Peyer's patch (tissue), 4 donors: ENCODE measurements around the gene C1orf198. TPM values are rescaled to one million over a fixed set of nuclear protein-coding genes. Genes with fewer than 3 reads are reported as not detected.

Source experiments
- DNase-seq, 3 donors: peaks; one replicate each; pipeline ENCODE4 v3.0.0-alpha.2; 2017 to 2019
- H3K27ac ChIP-seq, 4 donors: fragments of 200-600 bp; sonication (generic); one replicate each; pipeline ENCODE4 v1.5.1; 2016 to 2019
- H3K27me3 ChIP-seq, 2 donors: fragments of 200-600 bp; sonication (generic); one replicate each; pipeline ENCODE4 v1.5.1; 2019
- H3K36me3 ChIP-seq, 3 donors: fragments of 200-600 bp; sonication (generic); one replicate each; pipeline ENCODE4 v1.5.1; 2016 to 2019
- H3K4me1 ChIP-seq, 4 donors: fragments of 200-600 bp; sonication (generic); one replicate each; pipeline ENCODE4 v1.5.1; 2016 to 2019
- H3K4me3 ChIP-seq, 4 donors: fragments of 200-600 bp; sonication (generic); 1 replicate in 3 of 4; 2 replicates in 1 of 4; pipeline ENCODE4 v1.5.1; 2016 to 2019; ENCODE audit warnings: mild to moderate bottlenecking in 1 of 4
- H3K9me3 ChIP-seq, 4 donors: fragments of 200-600 bp; sonication (generic); one replicate each; pipeline ENCODE4 v1.5.1; 2016 to 2019; ENCODE audit warnings: mild to moderate bottlenecking in 1 of 4
- POLR2A ChIP-seq, 2 donors: fragments of 450-650 bp; IDR thresholded peaks; one replicate each; pipeline ENCODE4 v1.5.1; 2017; ENCODE audit warnings: antibody characterized with exemption in 2 of 2, mild to moderate bottlenecking in 2 of 2, moderate library complexity in 2 of 2
- small RNA-seq, 2 donors: library from RNA; depleted of rRNA; stranded (forward); fragments of <200 nt; gene quantifications; one replicate each; pipeline ENCODE3, GENCODE V24; 2016
- total RNA-seq, 4 donors: library from RNA; depleted of rRNA; stranded (reverse); fragments of >200 nt; gene quantifications; one replicate each; pipeline ENCODE4 v1.1.0, GENCODE V29; 2016
- TF ChIP-seq, protein P1 (sequence below), 6 experiments: fragments of 450-650 bp in 4 of 6; fragments of 200-600 bp in 2 of 6; sonication (generic) in 1 of 6; IDR thresholded peaks; one replicate each; pipeline ENCODE4 v1.5.1; 2017 to 2019; ENCODE audit warnings: antibody characterized with exemption in 6 of 6, mild to moderate bottlenecking in 3 of 6, moderate library complexity in 1 of 6

The C1orf198 gene
- total RNA-seq, 4 donors from 2014 or later, result 10.3 to 14.0 (median 11.4) TPM

DNA sequence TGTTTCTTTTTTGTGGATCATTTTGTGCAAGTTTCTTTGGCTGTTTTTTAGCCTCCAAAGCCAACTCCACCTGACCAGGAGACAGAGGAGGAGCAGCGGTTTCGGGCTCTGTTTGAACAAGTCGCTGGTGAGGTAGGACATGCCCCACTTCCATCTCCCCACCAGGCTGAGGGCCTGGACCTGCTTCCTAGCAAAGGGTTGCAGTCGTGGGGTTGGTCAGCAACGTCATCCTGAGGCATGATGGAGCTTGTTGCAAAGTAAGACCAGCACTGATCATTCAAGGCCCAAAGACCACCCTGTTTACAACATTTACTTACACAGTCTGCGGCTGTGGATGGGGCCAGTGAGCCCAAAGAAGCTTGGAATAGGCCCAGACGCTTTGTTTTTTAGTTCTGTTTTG is 80.8 kb downstream of the C1orf198 start:
- TF ChIP-seq, protein P1, sequence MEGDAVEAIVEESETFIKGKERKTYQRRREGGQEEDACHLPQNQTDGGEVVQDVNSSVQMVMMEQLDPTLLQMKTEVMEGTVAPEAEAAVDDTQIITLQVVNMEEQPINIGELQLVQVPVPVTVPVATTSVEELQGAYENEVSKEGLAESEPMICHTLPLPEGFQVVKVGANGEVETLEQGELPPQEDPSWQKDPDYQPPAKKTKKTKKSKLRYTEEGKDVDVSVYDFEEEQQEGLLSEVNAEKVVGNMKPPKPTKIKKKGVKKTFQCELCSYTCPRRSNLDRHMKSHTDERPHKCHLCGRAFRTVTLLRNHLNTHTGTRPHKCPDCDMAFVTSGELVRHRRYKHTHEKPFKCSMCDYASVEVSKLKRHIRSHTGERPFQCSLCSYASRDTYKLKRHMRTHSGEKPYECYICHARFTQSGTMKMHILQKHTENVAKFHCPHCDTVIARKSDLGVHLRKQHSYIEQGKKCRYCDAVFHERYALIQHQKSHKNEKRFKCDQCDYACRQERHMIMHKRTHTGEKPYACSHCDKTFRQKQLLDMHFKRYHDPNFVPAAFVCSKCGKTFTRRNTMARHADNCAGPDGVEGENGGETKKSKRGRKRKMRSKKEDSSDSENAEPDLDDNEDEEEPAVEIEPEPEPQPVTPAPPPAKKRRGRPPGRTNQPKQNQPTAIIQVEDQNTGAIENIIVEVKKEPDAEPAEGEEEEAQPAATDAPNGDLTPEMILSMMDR (IDR thresholded peaks at IDR 0.05), result no peak
- no peak for TF ChIP-seq POLR2A (IDR thresholded peaks at IDR 0.05)
- Histone ChIP-seq H3K27me3 (no peaks in the 10 kb centered on the region), H3K4me1 (no peaks in the 10 kb centered on the region), H3K27ac (no peak overlapping the region), H3K9me3 (no peaks in the 10 kb centered on the region), H3K4me3 (no peak overlapping the region), H3K36me3 (no peaks in the 10 kb centered on the region)
- no peak for DNase-seq

Small RNA genes lying within 50 kb of the gene (small RNA-seq; reads per million reads assigned to genes)
- 0 reads per million in 2 donors for gene RN7SL837P
- gene RNA5SP79, result 0 to 0.06 reads per million in 2 donors

Other genes starting within 250 kb of the C1orf198 start
- gene COG2, start 226.0 kb downstream of the C1orf198 start, total RNA-seq, result 10 to 100 TPM; 30.5 to 43.9 (median 40.0) TPM
- 10 to 100 TPM in 3 of 4 donors, 1 to 10 TPM in 1; 1.7 to 47.3 (median 38.6) TPM for gene AGT, start 154.4 kb downstream of the C1orf198 start, total RNA-seq
- gene CAPN9, start 121.1 kb downstream of the C1orf198 start, total RNA-seq, result 10 to 100 TPM; 23.7 to 43.1 (median 33.4) TPM
- 100 to 1,000 TPM in 1 of 4 donors, 10 to 100 TPM in 3; 17.3 to 106 (median 42.6) TPM for gene TTC13, start 110.3 kb upstream of the C1orf198 start, total RNA-seq
- gene ARV1, start 110.6 kb upstream of the C1orf198 start, total RNA-seq, result 10 to 100 TPM; 13.2 to 28.9 (median 21.0) TPM
- 1 to 10 TPM in 2 of 4 donors, under 1 TPM in 1, not detected in 1; 0.94 to 3.0 (median 1.6) TPM for gene FAM89A, start 171.7 kb upstream of the C1orf198 start, total RNA-seq